Smooth muscle cell (in vitro differentiated cells): ENCODE results near the gene TLR6. TPM values are rescaled to one million over a fixed set of nuclear protein-coding genes. Genes with fewer than 3 reads are reported as not detected.
A peak's percentile ranks its signal among the peaks of the same experiment; 100 is the strongest.

Experiments used
- DNase-seq: peaks from one replicate; lab custom pipeline; 2025; ENCODE audit not compliant: unreplicated experiment; lab: John Stamatoyannopoulos, UW
- H2AFZ ChIP-seq: fragments of 200-600 bp; sonication (generic); 2 replicates; pipeline ENCODE4 v1.6.0; 2016; ENCODE audit warnings: antibody characterized with exemption, low read depth, mild to moderate bottlenecking
- H3F3A ChIP-seq: fragments of 200-600 bp; sonication (generic); 2 replicates; pipeline ENCODE4 v1.6.0; 2017; ENCODE audit warnings: antibody characterized with exemption, low read depth
- H3K27ac ChIP-seq: fragments of 200-600 bp; sonication (generic); 2 replicates; pipeline ENCODE4 v1.5.1; 2016; ENCODE audit warnings: low read depth, mild to moderate bottlenecking
- H3K27me3 ChIP-seq: fragments of 200-600 bp; sonication (generic); 2 replicates; pipeline ENCODE4 v1.6.1; 2016; ENCODE audit warnings: low read depth, mild to moderate bottlenecking
- H3K36me3 ChIP-seq: fragments of 200-600 bp; sonication (generic); 2 replicates; pipeline ENCODE4 v1.5.1; 2016; ENCODE audit warnings: low read depth
- H3K4me1 ChIP-seq: fragments of 200-600 bp; sonication (generic); 2 replicates; pipeline ENCODE4 v1.5.1; 2016; ENCODE audit warnings: low read depth
- H3K4me2 ChIP-seq: fragments of 200-600 bp; sonication (generic); 2 replicates; pipeline ENCODE4 v1.6.0; 2016; ENCODE audit warnings: mild to moderate bottlenecking
- H3K4me3 ChIP-seq: fragments of 200-600 bp; sonication (generic); 2 replicates; pipeline ENCODE4 v1.5.1; 2016; ENCODE audit warnings: mild to moderate bottlenecking
- H3K79me2 ChIP-seq: fragments of 200-600 bp; sonication (generic); 2 replicates; pipeline ENCODE4 v1.6.0; 2016; ENCODE audit warnings: low read depth, mild to moderate bottlenecking
- H3K9ac ChIP-seq: fragments of 200-600 bp; sonication (generic); 2 replicates; pipeline ENCODE4 v1.6.0; 2016; ENCODE audit warnings: low read depth
- H3K9me3 ChIP-seq: fragments of 200-600 bp; sonication (generic); replicated peaks from 2 replicates; pipeline ENCODE4 v1.5.1; 2016; ENCODE audit warnings: low read depth
- H4K20me1 ChIP-seq: fragments of 200-600 bp; sonication (generic); 2 replicates; pipeline ENCODE4 v1.6.0; 2016; ENCODE audit warnings: low read depth
- WGBS: methylation state at CpG from one replicate; pipeline ENCODE4 v1.1.7; 2016; ENCODE audit warnings: low lambda C conversion rate; 5-methylcytosine and 5-hydroxymethylcytosine counted together
- polyA plus RNA-seq: library from polyadenylated mRNA; unstranded; fragments of >200 nt; fragmentation: Nextera tagmentation; extraction: Ambion mirVana; gene quantifications from 2 replicates; pipeline ENCODE4 v1.2.1, GENCODE V29; 2016
- total RNA-seq: library from RNA; depleted of rRNA; stranded (reverse); fragments of >200 nt; gene quantifications from 2 replicates; pipeline ENCODE4 v1.2.3, GENCODE V29; 2014
- TF ChIP-seq, protein P1 (sequence below): fragments of 200-600 bp; sonication (generic); IDR thresholded peaks from 2 replicates; pipeline ENCODE4 v1.5.1; 2017; ENCODE audit warnings: borderline replicate concordance, mild to moderate bottlenecking, antibody characterized with exemption; ENCODE audit not compliant: insufficient read depth, poor library complexity, severe bottlenecking

Gene TLR6
- total and polyA plus RNA-seq, 2 experiments from 2014 or later: 0.17 to 4.4 TPM

GRCh38 chr4:38896940-38897339, 40.3 kb upstream of the TLR6 start:
- Histone ChIP-seq H3K9me3 (no peaks in the 10 kb centered on the region), H3K4me2 (no peak overlapping the region), H3K27ac (peak overlapping the region; percentile 59), H3K4me3 (no peak overlapping the region), H4K20me1 (peaks cover 91% of the 10 kb centered on the region), H3K36me3 (peaks cover 28% of the 10 kb centered on the region), H3K27me3 (no peaks in the 10 kb centered on the region), H2AFZ (no peak overlapping the region), H3K4me1 (no peaks in the 10 kb centered on the region), H3F3A (peaks cover 11% of the 10 kb centered on the region), H3K9ac (no peak overlapping the region), H3K79me2 (peaks cover 43% of the 10 kb centered on the region)
- TF ChIP-seq, protein P1, sequence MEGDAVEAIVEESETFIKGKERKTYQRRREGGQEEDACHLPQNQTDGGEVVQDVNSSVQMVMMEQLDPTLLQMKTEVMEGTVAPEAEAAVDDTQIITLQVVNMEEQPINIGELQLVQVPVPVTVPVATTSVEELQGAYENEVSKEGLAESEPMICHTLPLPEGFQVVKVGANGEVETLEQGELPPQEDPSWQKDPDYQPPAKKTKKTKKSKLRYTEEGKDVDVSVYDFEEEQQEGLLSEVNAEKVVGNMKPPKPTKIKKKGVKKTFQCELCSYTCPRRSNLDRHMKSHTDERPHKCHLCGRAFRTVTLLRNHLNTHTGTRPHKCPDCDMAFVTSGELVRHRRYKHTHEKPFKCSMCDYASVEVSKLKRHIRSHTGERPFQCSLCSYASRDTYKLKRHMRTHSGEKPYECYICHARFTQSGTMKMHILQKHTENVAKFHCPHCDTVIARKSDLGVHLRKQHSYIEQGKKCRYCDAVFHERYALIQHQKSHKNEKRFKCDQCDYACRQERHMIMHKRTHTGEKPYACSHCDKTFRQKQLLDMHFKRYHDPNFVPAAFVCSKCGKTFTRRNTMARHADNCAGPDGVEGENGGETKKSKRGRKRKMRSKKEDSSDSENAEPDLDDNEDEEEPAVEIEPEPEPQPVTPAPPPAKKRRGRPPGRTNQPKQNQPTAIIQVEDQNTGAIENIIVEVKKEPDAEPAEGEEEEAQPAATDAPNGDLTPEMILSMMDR: no peak
- 76% methylated on average over 1 of the region's 1 CpG for WGBS
- no peak for DNase-seq

DNA sequence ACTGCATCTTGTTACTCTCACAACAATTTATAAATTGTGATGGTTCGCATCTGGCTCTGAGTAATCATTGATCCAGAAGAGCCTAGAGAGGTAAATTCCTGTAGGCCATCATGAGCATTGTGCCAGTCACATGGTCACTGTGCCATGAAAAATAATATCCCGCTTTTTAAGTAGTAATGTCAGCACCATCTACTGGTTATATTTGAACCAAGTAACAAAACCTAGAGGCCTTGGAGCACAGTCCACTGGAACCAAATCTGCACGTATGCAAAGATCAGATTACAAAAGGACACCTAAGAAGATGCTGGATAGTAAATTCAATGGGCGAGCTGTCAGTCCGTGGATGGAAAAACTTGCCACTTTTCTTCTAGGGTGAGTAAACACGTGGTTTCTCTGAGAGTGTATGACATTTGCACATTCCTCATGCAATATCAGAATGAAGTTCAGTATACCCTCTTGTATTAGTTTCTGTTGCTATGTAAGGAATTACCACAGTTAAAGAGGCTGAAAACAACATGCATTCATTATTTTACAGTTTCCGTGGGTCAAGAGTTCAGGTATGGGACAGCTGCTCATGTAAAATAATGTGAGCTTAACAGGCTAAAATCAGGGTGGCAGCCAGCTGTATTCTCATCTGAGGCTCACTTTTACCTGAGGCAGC, 37.8 kb upstream of the TLR6 start:
- no peak overlapping the region for H3K9ac ChIP-seq
- H3K4me3 ChIP-seq: no peak overlapping the region
- H3K4me1 ChIP-seq: no peaks in the 10 kb centered on the region
- no peaks in the 10 kb centered on the region for H3K27me3 ChIP-seq
- TF ChIP-seq, protein P1: no peak
- H3K27ac ChIP-seq: no peak overlapping the region
- no peaks in the 10 kb centered on the region for H3K9me3 ChIP-seq
- H3K4me2 ChIP-seq: no peak overlapping the region
- H3K79me2 ChIP-seq: peaks cover 47% of the 10 kb centered on the region
- 95% methylated on average over 7 of the region's 7 CpGs for WGBS
- H4K20me1 ChIP-seq: peaks cover 78% of the 10 kb centered on the region
- peaks cover 21% of the 10 kb centered on the region for H3K36me3 ChIP-seq
- H2AFZ ChIP-seq: no peak overlapping the region
- peaks cover 11% of the 10 kb centered on the region for H3F3A ChIP-seq
- DNase-seq: no peak

DNA sequence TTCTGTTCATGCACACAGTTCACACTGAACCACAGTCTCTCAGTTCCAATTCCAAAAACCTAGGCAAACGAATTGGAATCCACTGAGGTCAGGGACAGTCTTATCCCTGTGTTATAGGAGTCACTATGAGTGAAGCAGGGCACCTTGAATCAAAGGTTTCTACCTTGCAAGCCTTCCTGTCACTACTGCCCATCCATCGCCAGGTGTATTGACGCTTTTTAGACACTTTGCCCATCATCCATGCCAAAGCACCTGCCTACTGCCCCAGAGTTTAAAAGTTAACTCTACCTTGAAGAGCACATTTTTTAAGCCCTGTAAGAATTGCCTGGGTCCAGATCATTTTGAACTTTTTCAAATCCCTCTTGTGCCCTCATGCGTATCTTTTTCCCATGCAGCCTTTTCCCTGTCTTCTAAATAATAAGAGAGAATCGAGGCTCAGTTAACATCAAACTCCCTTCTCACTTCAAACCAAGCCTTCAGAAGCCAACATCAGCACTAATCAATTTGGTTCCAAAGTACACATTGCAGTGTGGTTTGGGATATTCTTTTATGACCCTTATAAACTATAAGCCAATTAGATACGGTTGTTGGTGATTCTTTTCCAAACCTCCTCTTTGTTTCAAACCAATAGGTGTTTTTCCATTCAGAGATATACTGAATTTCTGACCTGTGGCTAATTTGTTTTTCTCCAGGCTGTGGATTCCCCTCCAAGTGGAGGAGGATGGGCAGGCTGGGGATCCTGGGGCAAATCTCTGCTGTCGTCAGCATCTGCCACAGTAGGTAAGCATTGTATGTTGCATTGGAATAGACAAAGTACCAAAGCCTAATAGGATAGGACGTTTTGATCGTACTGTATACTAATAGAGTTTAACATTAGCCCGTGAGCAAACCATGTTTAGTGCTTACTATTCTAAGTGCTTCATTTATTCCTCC, 34.7 kb upstream of the TLR6 start:
- H3K79me2 ChIP-seq: peaks cover 48% of the 10 kb centered on the region

More for the DNA sequence above, 34.7 kb upstream of the TLR6 start:
- no peaks in the 10 kb centered on the region for H3K4me1 ChIP-seq
- peak overlapping the region; percentile 51 for H3K9ac ChIP-seq
- H3F3A ChIP-seq: peaks cover 25% of the 10 kb centered on the region
- no peaks in the 10 kb centered on the region for H3K27me3 ChIP-seq
- DNase-seq: no peak
- H3K4me2 ChIP-seq: peak overlapping the region; percentile 78
- H2AFZ ChIP-seq: no peak overlapping the region
- H3K9me3 ChIP-seq: no peaks in the 10 kb centered on the region
- peak overlapping the region; percentile 98 for H3K27ac ChIP-seq
- H4K20me1 ChIP-seq: peaks cover 77% of the 10 kb centered on the region
- peaks cover 14% of the 10 kb centered on the region for H3K36me3 ChIP-seq
- TF ChIP-seq, protein P1: no peak
- no peak overlapping the region for H3K4me3 ChIP-seq
- WGBS: 95% methylated on average over 10 of the region's 10 CpGs
